HG02884 (cell line): ENCODE results near the gene HELLS.
"Not testable (repeated sequence)": the region's sequence is repeated elsewhere in the genome, so short reads cannot be mapped to it uniquely, and the experiment has no call there.

Experiments used
- ATAC-seq: cut with Tn5 transposase; IDR thresholded peaks from one replicate; pipeline ENCODE4 v1.9.1; 2021; ENCODE audit warnings: mild to moderate bottlenecking, moderate library complexity; ENCODE audit not compliant: unreplicated experiment

Gene HELLS

DNA sequence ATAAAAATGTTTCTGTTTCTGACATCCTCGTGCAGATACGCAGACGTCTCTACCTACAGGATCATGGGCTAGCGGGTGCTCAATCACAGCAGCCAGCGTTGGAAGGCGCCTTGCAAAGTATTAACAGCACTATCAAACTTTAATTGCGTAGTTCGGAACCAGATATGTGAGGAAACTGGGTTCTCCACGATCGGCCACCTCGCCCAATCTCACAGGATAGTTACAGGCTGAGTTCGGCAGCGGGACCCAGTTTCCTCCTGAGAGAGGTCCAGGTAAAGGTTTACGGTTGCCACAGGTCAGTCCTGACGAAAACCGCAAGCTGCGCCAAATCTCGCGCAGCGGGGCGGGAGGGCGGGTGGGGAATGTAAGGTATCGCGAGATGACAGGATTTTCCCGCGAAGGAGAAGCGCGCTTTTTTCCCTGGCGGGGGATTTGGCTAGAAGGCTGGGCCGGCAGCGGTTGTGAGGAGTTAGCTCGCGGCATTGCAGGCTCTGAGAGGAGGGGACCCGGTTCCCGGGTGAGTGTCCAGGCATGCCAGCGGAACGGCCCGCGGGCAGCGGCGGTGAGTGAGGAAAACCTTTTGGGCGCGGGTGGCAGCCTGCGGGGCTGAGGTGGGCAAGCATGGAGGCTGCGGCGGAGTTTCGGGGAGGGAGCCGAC, at the start of gene HELLS:
HELLS (plus strand) TSS at position 398 of the 658 bp plus-strand sequence; CDS start at position 532, 134 bp downstream.
- peak; percentile 65 for ATAC-seq

DNA sequence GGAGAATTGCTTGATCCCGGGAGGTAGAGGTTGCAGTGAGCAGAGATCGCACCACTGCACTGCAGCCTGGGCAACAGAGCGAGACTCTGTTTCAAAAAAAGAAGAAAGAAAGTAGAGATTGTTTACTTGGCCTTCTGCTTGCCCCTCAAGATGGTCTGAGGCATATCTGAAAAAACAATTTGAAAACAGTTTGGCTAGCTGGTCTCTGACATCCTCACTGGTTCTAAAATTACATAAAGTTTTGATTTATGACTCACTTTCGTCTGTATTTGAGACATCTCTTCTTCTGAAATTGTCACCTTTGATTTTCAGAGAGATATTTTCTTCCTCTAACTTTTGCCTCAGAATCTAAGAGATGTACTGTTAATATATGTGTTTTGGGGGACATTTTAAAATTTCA, 49.6 kb upstream of the HELLS start:
- ATAC-seq, result peak; percentile 90

DNA sequence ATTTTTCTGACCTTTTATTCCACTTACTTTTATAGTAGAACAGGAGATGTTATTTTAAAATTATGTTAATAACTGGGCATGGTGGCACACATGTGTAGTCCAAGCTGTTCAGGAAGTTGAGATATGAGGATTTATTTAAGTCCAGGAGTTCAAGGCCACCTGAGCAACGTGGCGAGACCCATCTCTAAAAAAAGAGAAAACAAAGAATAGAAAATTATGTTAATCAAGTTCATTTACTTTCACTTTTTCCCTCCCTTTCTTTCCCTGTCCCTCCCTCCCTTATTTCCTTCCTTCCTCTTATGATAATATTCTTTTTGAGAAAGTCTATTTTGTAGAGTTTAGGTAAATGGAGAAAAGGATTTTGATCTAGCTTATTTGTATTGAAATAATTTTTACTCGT, 48.9 kb upstream of the HELLS start:
- no peak for ATAC-seq

DNA sequence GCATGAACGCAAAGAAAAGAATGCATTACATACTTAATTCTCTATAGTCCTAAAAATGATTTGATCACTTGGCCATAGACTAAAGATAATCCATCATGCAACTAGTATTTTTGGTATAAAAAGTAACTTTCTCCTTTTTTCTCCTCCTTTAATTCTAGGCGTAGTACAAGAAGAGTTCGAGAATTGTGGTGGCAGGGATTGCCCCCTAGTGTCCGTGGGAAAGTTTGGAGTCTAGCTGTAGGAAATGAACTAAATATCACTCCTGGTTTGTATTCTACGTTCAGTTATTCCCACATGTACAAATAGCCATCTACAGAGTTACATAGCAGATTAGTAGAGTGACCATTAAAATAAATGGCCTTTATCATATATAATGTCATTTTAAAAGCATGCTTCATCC, 45.5 kb upstream of the HELLS start:
- ATAC-seq, result no peak

DNA sequence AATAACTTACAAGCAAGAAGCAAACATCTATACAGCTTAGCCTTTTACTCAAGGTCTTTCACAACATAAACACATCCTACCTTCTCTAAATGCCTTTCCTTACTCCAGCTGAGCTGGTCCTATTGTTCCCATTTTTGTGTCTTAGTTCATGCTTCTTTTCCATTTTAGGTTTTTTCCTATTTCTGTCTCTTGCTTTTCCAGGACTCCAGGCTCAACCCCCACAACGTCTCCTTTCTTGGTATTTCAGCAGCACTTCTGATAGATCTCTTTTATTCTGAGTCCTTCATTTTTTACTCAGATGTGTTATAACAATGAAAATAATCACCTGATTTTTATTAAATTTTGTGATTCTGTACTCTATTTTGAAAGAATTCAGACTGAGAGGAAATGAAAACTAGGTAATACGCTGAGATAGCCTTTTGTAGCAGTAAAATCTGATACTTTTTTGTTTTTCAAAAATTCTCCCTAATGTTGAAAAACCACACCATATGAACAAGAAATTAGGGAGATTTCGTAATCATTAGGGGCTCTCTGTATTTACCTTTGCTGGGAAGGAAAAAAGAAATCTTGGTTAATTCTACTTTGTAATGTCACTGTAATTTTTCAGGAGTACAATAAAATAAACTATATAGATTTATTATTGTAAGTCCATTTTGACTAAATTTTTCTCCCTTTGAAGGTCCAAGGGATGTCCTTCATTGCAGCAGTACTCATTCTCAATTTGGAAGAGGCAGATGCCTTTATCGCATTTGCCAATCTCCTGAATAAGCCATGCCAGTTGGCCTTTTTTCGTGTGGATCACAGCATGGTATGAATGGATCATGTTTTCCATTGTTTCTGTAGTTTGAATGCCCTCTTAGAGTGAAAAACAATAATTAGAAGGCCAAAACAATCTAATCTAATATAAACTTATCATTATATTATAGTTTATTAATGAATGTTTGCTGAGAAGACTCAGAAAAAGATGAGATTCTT, 24.0 kb upstream of the HELLS start:
- ATAC-seq, result no peak

DNA sequence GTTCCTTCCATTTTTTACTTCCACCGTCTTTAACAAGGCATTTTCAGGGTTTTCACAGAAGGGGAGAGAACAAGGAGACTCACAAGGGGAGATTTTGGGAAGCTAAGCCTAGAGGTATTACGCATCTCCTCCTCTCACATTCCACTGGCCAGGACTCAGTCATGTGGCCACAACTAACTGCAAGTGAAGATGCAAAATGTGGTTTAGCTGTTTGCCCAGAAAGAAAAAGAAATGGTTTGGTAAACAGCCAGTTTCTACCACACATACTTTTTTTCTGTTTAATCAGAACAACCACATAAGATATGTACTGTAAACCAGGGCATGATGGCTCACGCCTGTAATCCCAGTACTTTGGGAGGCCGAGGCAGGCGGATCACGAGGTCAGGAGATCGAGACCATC, 21.4 kb upstream of the HELLS start:
- ATAC-seq, result no peak

DNA sequence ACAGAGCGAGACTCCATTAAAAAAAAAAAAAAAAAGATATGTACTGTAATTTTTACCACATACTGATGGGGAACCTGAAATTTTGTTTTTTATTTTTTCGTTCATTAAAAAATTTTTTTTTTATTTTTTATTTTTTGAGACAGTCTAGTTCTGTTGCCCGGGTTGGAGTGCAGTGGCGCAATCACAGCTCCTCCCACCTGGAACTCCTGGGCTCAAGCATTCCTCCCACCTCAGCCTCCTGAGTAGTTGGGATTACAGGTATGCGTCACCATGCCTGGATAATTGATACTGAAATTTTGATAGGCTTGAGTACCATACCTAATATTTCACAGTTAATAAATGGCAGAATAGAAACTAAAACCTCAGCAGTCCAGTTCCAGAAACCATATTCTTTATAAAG, 20.9 kb upstream of the HELLS start:
- ATAC-seq, result no peak

DNA sequence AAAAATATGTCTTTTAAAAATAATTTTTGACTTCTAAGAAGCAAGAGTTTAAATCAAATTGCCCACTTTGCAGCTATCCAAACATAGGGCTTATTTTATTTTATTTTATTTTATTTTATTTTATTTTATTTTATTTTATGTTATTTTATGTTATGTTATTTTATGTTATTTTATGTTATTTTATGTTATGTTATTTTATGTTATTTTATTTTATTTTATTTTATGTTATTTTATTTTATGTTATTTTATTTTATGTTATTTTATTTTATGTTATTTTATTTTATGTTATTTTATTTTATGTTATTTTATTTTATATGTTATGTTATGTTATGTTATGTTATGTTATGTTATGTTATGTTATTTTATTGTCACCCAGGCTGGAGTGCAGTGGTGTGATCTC, 14.0 kb upstream of the HELLS start:
- not testable (repeated sequence) for ATAC-seq

DNA sequence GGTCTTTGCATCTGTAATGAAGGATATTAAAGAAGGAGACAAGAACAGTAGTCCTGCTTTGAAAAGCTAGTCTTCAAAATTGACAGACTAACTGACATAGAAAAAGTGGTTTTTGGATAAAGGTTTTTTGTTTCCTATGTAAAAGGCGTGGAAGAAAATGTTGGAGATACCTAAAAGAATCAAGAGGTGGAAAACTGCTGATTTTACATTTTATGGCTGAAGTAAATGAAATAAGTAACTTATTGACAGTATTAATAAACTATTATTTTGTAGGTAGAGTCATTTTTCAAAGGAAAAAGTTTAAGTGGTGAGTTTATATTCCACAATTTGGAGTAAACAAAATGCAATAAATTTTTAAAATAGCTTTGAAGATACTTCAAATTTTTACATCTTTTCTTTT, 12.6 kb upstream of the HELLS start:
- ATAC-seq, result no peak

DNA sequence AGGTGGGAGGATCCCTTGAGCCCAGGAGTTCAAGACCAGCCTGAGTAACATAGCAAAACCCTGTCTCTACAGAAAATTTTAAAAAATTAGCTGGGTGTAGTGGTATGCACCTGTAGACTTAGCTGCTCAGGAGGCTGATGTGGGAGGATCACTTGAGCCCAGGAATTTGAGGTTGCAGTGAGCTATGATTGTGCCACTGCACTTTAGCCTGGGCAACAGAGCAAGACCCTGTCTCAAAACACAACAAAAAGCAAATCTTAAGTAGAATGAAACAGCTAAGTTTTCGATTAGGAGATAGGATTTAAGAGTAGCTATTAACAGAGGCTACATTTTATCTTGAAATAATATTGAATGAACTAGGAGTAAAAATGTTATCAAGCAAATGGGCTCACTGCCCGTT, 3.3 kb upstream of the HELLS start:
- not testable (repeated sequence) for ATAC-seq

DNA sequence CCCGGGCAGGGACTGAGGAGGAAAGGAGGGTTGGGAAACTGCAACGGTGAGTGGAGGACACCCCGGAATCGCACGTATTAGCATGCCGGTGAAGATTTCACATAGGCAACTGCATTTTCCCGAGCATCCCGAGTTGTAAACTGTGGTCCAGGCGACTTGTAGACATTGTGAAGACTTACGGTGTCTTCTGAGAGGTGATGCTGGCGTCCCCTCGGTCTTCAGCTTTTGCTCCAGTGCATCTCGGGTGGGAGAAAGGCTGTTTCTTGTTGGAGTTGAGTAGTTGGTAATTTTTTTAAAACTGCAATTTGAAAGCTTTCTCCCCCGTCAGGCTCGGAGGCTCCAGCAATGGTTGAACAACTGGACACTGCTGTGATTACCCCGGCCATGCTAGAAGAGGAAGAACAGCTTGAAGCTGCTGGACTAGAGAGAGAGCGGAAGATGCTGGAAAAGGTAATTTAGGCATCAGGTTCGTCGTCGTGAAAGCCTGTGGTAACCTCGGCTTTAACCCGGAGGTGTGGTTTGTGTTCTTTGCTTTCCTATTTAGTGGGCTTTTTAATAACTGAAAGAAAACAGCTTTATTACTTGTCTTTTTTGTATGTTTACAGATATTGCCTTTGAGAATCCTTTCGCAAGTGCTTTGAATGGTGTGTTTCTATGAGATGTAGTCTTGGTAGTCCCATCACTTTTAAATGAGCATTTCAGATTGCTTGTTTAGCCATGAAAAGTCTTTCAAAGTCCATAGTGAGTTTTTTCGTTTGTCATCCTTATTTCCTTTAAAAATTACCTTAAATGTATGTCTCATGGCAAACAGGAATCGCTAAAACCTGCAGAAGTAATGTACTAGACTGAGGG, 687 bp downstream of the HELLS start:
- peak; percentile 13 for ATAC-seq

DNA sequence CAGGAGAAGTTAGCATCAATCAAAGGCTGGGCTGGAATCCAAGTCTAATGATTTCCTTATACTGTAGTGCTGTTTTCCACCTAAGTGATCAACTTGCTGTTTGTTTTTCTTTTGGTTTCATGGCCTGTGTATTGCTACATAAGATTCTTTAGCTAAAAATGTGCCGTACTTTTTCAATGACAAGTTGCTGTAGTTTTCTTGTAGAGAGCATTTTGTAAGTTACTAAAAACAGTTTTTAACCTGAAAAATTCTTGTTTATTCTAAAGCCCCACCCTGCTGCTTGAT, 1.3 kb downstream of the HELLS start:
- ATAC-seq, result no peak

DNA sequence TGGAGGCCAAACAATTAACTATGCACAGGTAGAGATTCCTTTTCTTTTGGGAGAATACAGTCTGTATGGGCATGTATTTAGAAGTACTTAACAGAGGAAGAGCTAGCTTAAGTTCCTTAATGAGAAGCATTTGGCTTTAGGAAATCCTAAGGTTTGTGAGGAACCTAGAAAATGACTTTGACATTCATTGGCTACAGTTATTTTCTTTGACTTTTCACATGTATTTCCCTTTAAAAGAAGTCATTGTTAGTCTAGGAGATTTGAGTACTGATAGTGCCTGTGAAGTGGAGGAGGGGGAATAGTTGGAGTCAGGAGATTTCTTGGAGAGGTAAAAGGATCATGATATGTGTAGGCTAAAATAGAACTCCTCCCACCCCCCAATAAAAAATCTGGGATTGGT, 3.6 kb downstream of the HELLS start:
- no peak for ATAC-seq

DNA sequence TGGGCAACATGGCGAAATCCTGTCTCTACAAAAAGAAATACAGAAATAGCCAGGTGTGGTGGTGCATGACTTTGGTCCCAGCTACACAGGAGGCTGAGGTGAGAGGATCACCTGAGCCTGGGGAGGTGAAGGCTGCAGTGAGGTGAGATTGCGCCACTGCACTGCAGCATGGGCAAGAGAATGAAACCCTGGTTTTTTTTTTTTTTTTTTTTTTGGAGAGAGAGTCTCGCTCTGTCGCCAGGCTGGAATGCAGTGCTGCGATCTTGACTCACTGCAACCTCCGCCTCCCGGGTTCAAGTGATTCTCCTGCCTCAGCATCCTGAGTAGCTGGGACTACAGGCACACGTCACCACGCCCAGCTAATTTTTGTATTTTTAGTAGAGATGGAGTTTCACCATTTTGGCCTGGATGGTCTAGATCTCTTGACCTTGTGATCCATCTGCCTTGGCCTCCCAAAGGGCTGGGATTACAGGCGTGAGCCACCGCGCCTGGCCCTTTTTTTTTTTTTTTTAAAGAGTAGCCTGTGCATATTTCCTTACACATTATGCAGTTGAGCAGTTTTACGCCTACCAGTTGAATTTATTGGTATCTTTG, 22.2 kb downstream of the HELLS start:
- not testable (repeated sequence) for ATAC-seq

DNA sequence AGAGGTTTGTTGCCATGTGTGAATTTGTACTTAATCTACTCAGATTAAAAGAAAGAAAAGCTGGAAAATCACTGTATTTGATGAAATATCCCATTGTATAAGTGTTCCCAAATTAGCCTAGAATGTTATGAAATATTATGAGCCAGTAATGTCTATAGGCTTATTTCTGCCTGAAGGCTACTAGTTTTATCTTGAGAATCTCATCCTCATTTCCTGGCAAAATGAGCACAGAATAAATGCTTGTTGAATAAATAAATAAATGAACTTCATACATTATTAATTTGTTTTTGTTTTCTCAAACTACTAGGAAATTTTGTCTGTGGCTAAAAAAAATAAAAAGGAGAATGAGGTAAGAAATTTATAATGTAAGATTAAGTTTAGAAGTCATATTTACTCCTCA, 25.5 kb downstream of the HELLS start:
- ATAC-seq, result no peak

DNA sequence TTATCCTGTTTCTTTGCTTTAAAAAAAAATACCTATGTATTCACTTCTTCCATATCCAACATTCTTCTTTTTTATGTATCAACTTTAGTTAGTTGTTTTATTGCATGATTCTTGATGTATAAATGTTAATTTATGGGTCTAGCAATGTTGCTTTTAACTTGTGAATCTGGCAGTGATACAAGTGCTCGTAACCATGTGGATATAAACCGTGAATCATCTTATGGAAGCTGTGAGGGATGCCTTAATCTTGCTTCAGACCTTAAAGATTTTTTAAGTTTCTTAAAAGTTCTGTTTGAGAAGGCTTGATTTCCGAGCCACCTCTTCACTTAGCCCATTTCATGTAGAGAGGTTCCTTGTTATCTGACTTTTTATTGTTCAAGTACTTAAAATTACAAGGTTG, 25.9 kb downstream of the HELLS start:
- no peak for ATAC-seq

DNA sequence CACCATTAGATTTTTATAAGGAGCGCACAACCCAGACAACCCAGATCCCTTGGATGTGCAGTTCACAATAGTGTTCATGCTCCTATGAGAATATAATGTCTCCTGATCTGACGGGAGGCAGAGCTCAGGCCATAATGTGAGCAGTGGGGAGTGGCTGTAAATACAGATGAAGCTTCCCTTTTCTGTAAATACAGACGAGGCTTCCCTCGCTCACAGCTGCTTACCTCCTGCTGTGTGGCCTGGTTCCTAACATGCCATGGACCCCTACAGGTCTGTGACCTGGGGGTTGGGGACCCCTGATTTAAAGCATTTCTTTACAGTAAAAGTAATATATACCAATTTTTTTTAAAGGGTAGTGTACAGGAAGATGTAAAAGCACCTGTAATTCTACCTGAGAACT, 33.2 kb downstream of the HELLS start:
- no peak for ATAC-seq

DNA sequence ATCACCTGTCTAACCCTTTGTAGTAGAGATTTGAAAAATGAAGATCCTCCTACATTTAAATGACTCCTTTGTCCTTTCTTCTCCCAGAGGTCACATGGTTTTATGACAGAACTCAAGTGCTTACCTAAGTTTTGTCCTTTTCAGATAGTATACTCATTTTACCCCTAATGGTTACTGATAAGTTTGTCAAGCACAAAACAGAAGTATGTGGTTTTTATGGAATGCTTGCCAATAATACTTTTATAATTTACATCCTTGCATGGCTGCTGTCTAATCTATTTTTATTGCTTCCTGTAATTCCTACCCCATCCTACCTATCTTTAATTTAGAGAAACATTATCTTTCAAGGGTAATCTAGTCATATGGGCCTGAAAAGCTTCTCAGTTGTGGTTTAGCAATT, 37.5 kb downstream of the HELLS start:
- no peak for ATAC-seq

DNA sequence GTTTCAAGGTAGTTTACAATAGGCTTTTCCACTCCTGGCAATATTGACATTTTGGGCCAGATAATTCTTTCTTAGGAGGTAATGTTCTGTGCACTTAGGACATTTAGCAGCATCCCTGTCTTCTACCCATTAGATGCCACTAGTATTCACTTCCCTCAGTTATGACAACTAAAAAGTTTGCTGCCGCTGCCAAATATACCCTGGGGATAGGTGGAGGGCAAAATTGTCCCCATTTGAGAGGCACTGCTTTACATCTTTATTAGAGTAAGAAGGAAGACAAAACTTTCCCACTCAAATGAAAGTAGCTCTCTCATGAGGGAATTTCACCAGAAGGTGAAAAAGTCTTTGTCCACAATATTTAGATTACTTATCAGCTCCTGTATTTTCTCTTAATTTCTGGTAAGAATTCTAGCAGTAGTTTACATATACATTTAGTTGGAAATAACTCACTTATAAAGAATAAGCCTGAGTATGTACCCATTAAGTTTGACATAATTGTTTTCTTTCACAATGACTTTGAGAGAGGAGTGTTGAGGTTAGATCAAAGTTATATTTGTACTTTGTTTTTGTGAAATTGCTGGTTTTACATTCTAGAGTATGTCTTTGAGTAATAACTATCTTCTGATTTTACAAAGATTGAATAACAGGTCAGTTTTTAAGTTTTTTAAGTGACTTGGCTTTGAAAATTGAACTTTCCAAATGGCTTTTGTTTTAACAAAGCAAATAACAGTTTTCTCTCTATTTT, 46.0 kb downstream of the HELLS start:
- peak; percentile 95 for ATAC-seq

DNA sequence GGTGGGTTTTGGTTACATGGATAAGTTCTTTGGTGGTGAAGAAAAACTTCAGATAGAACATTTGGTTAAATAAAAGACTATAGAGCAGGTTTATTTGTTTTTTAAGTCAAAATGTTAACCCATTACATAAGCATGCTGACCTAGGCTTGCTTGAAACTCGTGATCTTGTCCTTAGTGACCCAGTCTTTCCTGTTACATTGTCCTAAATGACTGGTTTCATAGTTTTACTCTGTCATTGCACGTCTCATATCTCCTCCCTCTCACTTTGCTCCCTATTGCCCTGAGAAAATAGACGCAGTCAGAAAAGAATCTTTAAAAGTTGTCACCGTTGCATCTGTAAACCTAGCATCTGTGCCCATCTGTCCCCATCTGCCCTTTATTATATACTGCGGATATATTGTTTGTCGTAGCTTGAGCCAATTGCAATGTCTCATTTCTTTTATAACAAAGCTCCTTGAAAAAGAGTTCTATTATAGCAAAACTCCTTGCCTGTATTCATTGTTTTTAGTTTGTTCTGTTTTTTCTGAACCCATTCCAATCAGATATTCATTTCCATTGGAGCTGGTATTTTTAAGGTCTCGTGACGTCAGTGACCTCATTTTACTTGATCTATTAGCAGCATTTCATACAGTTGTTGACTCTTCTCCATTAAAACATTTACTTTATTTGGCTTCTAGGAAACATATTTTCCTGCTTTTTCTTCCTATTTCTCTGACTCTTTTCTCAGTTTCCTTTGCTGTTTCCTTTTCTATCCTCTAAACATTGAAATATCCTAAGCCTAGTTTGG, 57.3 kb downstream of the HELLS start:
- no peak for ATAC-seq
